Measurements from ENCODE around the gene GRIA4.
"Not testable (repeated sequence)": the region's sequence is repeated elsewhere in the genome, so short reads cannot be mapped to it uniquely, and the experiment has no call there.

GRIA4 gene

GRCh38 chr11:105860105-105860504, 250.2 kb downstream of the GRIA4 start:
- DNase-seq (ENCODE audit: low read depth): no peak

DNA sequence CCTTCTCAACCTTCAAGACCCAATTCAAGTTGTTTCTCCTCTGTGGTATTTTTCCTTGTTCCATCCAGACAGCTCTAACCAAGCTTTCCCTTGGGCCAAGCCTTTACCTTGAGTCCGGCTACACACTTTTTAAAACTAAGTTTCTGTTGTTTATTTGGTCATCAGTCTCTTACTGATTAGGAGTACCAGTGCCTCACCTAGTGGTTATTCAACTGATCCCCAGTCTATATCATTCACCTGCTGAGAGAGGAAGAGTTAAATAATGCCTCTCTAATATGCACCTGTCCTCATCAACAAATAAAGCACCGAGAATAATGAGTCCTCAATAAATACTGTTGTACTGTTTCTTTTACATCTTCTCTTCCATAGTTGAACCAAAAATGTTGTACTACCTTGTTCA, 251.4 kb downstream of the GRIA4 start:
- no peak for DNase-seq (ENCODE audit: low read depth)

- no peak for DNase-seq (ENCODE audit: low read depth)
Observed at GRCh38 chr11:105862736-105863367, 253.0 kb downstream of the GRIA4 start.

DNA sequence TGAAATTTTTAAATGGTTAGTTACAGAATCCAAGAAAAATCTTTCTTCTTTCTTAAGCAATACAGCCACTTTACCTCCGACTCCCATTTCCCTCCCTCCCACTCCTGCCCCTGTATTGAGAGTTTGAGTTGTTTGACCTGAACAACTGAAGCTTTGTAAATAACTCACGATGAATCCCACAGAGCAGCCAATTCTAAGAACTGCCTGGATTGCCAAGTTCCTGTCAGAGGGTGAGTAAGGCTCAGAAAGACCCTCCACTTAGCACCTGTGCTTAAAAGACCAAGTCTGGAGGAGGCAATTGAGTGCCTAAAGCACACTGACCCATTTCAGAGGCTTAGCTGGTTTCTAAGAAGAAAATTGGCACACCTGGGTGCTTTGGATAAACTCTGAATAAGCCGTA, 253.7 kb downstream of the GRIA4 start:
- DNase-seq (ENCODE audit: low read depth): no peak

DNA sequence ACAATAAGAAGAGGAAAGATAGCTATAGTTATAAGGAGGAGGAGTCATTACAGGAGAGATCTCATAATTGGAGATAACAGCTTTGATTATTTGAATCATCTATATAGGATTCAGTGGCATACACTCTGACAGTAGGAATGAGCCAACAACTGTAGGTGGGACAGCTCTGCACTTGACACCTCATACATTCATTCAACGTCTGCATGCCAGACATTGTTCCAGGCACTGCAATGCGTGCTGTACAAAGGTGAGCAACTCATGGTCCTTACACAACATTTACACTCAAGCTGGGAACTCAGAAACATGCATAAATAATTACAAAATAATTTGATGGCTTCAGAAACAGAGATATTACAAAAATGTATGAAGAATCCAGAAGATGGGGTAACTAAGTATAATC, 257.9 kb downstream of the GRIA4 start:
- no peak for DNase-seq (ENCODE audit: low read depth)

- no peak for DNase-seq (ENCODE audit: low read depth)
Observed at GRCh38 chr11:105868762-105869285, 259.0 kb downstream of the GRIA4 start.

GRCh38 chr11:105870516-105871113, 260.7 kb downstream of the GRIA4 start:
- DNase-seq (ENCODE audit: low read depth): no peak

DNA sequence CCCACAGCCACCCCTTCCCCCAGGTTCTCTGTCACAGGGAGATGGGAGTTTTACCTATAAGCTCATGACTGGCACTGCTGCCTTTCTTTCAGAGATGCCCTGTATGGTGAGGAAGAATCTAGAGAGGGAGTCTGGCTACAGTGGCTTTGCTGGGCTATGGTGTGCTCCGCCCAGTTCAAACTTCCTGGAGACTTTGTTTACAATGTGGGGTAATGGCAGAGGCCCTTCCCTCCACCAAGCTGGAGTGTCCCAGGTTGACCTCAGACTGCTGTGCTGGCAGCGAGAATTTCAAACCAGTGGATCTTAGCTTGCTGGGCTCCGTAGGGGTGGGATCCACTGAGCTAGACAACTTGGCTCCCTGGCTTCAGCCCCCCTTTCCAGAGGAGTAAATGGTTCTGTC, 268.6 kb downstream of the GRIA4 start:
- DNase-seq (ENCODE audit: low read depth): no peak

DNA sequence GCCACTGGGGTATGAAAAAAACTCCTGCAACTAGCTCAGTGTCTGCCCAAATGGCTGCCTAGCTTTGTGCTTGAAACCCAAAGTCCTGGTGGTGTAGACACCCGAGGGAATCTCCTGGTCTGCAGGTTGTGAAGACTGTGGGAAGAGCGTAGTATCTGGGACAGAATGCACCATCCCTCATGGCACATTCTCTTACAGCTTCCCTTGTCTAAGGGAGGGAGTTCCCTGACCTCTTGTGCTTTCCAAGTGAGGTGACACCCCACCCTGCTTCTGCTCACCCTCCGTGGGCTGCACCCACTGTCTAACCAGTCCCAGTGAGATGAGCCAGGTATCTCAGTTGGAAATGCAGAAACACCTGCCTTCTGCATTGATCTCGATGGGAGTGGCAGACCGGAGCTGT, 269.1 kb downstream of the GRIA4 start:
- DNase-seq (ENCODE audit: low read depth): not testable (repeated sequence)

GRCh38 chr11:105881027-105881426, 271.2 kb downstream of the GRIA4 start:
- DNase-seq (ENCODE audit: low read depth): no peak

DNA sequence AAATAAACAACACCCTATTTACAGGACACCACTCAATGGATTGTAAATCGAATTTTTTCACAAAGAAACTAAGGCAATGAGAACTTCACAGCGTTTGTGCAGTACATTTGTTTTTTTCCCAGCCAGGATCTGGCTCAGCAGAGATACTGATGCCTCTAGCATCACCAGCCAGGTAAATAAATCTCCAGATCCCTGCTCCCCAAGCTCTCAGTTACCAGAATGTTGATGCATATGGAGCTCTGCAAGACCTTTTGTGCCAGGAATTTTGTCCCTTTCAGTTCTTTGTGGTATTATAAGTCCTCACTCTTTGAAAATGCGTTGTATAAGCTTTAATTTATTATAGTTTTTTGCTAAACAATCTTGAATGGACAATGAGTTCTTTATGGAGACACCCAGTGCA, 274.6 kb downstream of the GRIA4 start:
- DNase-seq (ENCODE audit: low read depth): no peak

DNA sequence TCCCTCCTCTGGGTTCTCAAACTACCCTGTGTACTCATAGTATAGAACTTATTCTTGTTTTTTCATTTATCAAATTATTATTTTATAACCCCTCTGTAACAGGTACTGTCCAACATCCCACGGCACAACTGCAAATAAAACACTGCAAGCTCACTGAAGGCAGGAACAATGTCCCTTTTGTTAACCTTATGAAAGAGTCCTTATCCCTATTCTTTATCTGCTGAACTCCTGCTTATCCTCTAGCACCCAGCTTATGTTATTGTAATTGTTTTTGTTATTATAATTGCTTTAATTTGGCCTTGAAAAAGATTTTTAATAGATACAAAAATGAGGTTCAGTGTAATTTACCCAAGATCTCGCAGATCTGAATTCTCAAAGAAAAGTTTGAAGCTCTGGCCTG, 281.8 kb downstream of the GRIA4 start:
- DNase-seq (ENCODE audit: low read depth): no peak

GRCh38 chr11:105897161-105897560, 287.3 kb downstream of the GRIA4 start:
- DNase-seq (ENCODE audit: low read depth): no peak

GRCh38 chr11:105899772-105900171, 289.9 kb downstream of the GRIA4 start:
- no peak for DNase-seq (ENCODE audit: low read depth)

GRCh38 chr11:105900515-105901035, 290.7 kb downstream of the GRIA4 start:
- no peak for DNase-seq (ENCODE audit: low read depth)

- DNase-seq (ENCODE audit: low read depth): no peak
Observed at GRCh38 chr11:105903113-105903512, 293.2 kb downstream of the GRIA4 start.

GRCh38 chr11:105906517-105906916, 296.6 kb downstream of the GRIA4 start:
- no peak for DNase-seq (ENCODE audit: low read depth)

DNA sequence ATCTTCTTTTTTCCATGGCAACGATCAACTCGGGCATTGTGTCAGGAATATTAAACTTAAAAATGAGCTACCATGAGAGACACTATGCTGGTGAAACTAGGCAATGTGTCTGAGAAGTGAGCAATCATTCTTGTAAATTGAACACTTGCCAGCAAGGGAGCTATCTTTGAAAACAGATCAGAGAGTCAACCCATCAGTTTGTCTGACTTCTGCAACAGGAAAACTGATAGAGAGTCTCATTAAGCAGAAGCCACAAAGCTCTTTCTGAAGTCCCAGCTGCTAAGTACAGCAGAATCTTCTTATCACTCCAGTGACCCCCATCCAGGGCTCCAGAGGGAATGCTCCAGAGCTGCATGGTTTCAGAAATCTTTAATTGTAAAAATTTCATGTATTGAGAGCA, 297.4 kb downstream of the GRIA4 start:
- DNase-seq (ENCODE audit: low read depth): no peak

DNA sequence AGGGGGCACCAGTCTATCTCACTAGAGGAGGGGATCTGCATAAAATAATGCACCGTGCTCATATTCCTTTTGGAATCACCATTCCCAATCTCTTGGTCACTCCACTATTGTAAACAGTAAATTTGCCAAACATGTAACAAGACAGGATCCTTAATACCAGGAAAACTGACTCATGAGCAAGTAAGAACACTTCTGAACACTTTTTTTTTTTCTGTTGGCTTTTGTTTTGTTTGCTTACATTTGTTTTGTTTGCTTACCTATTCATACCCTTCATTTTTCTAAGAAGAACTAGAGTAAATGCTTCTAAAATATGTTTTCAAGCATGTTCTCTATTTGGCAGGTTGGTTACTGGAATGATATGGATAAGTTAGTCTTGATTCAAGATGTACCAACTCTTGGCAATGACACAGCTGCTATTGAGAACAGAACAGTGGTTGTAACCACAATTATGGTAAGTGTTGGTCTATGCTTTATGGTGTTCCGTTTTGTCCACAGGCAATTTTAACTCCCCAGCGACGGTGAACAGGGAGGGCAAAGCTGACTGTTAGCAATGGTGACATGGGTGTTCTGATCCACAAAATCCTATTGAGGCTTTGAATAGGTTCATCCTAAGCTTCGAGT, 300.3 kb downstream of the GRIA4 start:
- no peak for DNase-seq (ENCODE audit: low read depth)

GRCh38 chr11:105911454-105911853, 301.6 kb downstream of the GRIA4 start:
- DNase-seq (ENCODE audit: low read depth): no peak

- DNase-seq (ENCODE audit: low read depth): no peak
Observed at GRCh38 chr11:105912666-105913065, 302.8 kb downstream of the GRIA4 start.

DNA sequence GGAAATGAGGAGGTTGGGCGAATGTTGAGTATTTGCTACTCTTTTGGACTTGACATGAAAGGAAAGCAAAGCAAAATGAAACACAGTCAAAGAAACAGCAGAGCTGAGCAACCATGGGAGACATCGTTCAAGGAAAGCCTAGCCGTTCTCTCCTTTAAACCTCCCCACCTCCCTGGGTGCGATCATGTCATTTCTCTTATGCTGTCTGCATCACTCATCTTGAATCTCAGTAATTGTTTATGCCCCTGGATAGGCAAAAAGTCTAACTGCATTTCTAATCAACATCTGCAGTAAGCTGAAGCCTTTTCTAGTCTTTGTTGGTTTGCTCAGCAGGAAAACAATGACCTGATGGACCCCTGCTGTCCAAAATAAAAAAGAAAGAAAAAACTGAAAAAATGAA, 305.1 kb downstream of the GRIA4 start:
- DNase-seq (ENCODE audit: low read depth): no peak

DNA sequence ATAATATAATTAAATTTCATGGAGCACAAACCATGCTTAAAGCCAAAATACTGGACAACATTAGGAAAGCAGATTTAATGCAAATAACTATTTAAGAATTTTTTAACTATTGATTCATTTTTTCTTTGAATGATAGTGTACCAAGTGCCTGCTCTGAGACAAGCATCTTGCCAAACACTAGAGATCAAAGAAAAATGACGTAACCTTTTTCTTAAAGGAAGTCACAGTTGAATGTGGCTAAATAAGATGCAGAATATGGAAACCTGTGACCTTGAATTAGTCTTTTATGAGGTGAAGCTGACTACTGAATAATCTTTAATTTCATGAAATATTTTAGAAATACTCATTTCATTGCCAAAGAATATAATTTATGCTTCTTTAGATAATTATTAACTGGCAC, 308.2 kb downstream of the GRIA4 start:
- DNase-seq (ENCODE audit: low read depth): no peak
